Smooth muscle cell (in vitro differentiated cells): ENCODE results near the gene PERM1. TPM values are rescaled to one million over a fixed set of nuclear protein-coding genes. Genes with fewer than 3 reads are reported as not detected.

Source experiments
- DNase-seq: peaks from one replicate; lab custom pipeline; 2025; ENCODE audit not compliant: unreplicated experiment; lab: John Stamatoyannopoulos, UW
- H2AFZ ChIP-seq: fragments of 200-600 bp; sonication (generic); 2 replicates; pipeline ENCODE4 v1.6.0; 2016; ENCODE audit warnings: antibody characterized with exemption, low read depth, mild to moderate bottlenecking
- H3F3A ChIP-seq: fragments of 200-600 bp; sonication (generic); 2 replicates; pipeline ENCODE4 v1.6.0; 2017; ENCODE audit warnings: antibody characterized with exemption, low read depth
- H3K27ac ChIP-seq: fragments of 200-600 bp; sonication (generic); 2 replicates; pipeline ENCODE4 v1.5.1; 2016; ENCODE audit warnings: low read depth, mild to moderate bottlenecking
- H3K27me3 ChIP-seq: fragments of 200-600 bp; sonication (generic); 2 replicates; pipeline ENCODE4 v1.6.1; 2016; ENCODE audit warnings: low read depth, mild to moderate bottlenecking
- H3K36me3 ChIP-seq: fragments of 200-600 bp; sonication (generic); 2 replicates; pipeline ENCODE4 v1.5.1; 2016; ENCODE audit warnings: low read depth
- H3K4me1 ChIP-seq: fragments of 200-600 bp; sonication (generic); 2 replicates; pipeline ENCODE4 v1.5.1; 2016; ENCODE audit warnings: low read depth
- H3K4me2 ChIP-seq: fragments of 200-600 bp; sonication (generic); 2 replicates; pipeline ENCODE4 v1.6.0; 2016; ENCODE audit warnings: mild to moderate bottlenecking
- H3K4me3 ChIP-seq: fragments of 200-600 bp; sonication (generic); 2 replicates; pipeline ENCODE4 v1.5.1; 2016; ENCODE audit warnings: mild to moderate bottlenecking
- H3K79me2 ChIP-seq: fragments of 200-600 bp; sonication (generic); 2 replicates; pipeline ENCODE4 v1.6.0; 2016; ENCODE audit warnings: low read depth, mild to moderate bottlenecking
- H3K9ac ChIP-seq: fragments of 200-600 bp; sonication (generic); 2 replicates; pipeline ENCODE4 v1.6.0; 2016; ENCODE audit warnings: low read depth
- H3K9me3 ChIP-seq: fragments of 200-600 bp; sonication (generic); replicated peaks from 2 replicates; pipeline ENCODE4 v1.5.1; 2016; ENCODE audit warnings: low read depth
- H4K20me1 ChIP-seq: fragments of 200-600 bp; sonication (generic); 2 replicates; pipeline ENCODE4 v1.6.0; 2016; ENCODE audit warnings: low read depth
- WGBS: methylation state at CpG from one replicate; pipeline ENCODE4 v1.1.7; 2016; ENCODE audit warnings: low lambda C conversion rate; 5-methylcytosine and 5-hydroxymethylcytosine counted together
- polyA plus RNA-seq: library from polyadenylated mRNA; unstranded; fragments of >200 nt; fragmentation: Nextera tagmentation; extraction: Ambion mirVana; gene quantifications from 2 replicates; pipeline ENCODE4 v1.2.1, GENCODE V29; 2016
- total RNA-seq: library from RNA; depleted of rRNA; stranded (reverse); fragments of >200 nt; gene quantifications from 2 replicates; pipeline ENCODE4 v1.2.3, GENCODE V29; 2014
- TF ChIP-seq, protein P1 (sequence below): fragments of 200-600 bp; sonication (generic); IDR thresholded peaks from 2 replicates; pipeline ENCODE4 v1.5.1; 2017; ENCODE audit warnings: borderline replicate concordance, mild to moderate bottlenecking, antibody characterized with exemption; ENCODE audit not compliant: insufficient read depth, poor library complexity, severe bottlenecking

PERM1 gene
- total and polyA plus RNA-seq, 2 experiments from 2014 or later: 2.6 TPM; not detected in 1

- no peaks in the 10 kb centered on the region for H3K36me3 ChIP-seq
- no peaks in the 10 kb centered on the region for H3F3A ChIP-seq
- TF ChIP-seq, protein P1, sequence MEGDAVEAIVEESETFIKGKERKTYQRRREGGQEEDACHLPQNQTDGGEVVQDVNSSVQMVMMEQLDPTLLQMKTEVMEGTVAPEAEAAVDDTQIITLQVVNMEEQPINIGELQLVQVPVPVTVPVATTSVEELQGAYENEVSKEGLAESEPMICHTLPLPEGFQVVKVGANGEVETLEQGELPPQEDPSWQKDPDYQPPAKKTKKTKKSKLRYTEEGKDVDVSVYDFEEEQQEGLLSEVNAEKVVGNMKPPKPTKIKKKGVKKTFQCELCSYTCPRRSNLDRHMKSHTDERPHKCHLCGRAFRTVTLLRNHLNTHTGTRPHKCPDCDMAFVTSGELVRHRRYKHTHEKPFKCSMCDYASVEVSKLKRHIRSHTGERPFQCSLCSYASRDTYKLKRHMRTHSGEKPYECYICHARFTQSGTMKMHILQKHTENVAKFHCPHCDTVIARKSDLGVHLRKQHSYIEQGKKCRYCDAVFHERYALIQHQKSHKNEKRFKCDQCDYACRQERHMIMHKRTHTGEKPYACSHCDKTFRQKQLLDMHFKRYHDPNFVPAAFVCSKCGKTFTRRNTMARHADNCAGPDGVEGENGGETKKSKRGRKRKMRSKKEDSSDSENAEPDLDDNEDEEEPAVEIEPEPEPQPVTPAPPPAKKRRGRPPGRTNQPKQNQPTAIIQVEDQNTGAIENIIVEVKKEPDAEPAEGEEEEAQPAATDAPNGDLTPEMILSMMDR: no peak
- no peak for DNase-seq
- H3K27me3 ChIP-seq: no peaks in the 10 kb centered on the region
- H3K9ac ChIP-seq: no peak overlapping the region
- peaks cover 16% of the 10 kb centered on the region for H3K4me1 ChIP-seq
- peaks cover 28% of the 10 kb centered on the region for H4K20me1 ChIP-seq
- no peaks in the 10 kb centered on the region for H3K79me2 ChIP-seq
- H3K27ac ChIP-seq: no peak overlapping the region
- no peak overlapping the region for H2AFZ ChIP-seq
- 90% methylated on average over 22 of the region's 25 CpGs for WGBS
- no peak overlapping the region for H3K4me2 ChIP-seq
- H3K9me3 ChIP-seq: no peaks in the 10 kb centered on the region
- no peak overlapping the region for H3K4me3 ChIP-seq
Observed at GRCh38 chr1:932776-933602, 48.9 kb downstream of the PERM1 start.

DNA sequence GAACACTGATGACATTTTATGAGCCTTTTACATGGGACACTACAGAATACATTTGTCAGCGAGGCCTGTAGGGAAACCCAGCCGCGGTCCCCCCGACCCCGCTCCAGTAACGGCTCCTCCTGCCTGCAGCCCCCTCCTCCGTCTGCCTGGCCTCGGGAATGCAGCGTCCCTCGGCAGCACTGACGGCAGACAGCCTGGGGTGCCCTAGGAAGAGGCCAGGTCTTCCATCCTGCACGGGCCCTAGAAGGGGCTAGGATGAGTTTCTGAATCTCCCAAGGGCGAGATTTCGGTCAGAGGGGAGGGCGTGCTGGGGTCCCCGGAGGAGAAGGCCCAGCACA is 49.8 kb downstream of the PERM1 start:
- Histone ChIP-seq H3F3A (no peaks in the 10 kb centered on the region), H3K27me3 (no peaks in the 10 kb centered on the region), H3K4me1 (peaks cover 16% of the 10 kb centered on the region), H3K27ac (no peak overlapping the region), H3K9me3 (no peaks in the 10 kb centered on the region), H2AFZ (no peak overlapping the region), H4K20me1 (peaks cover 36% of the 10 kb centered on the region), H3K9ac (no peak overlapping the region), H3K4me2 (no peak overlapping the region), H3K79me2 (no peaks in the 10 kb centered on the region), H3K4me3 (no peak overlapping the region), H3K36me3 (no peaks in the 10 kb centered on the region)
- TF ChIP-seq, protein P1: no peak
- 80% methylated on average over 16 of the region's 16 CpGs for WGBS
- DNase-seq: no peak

DNA sequence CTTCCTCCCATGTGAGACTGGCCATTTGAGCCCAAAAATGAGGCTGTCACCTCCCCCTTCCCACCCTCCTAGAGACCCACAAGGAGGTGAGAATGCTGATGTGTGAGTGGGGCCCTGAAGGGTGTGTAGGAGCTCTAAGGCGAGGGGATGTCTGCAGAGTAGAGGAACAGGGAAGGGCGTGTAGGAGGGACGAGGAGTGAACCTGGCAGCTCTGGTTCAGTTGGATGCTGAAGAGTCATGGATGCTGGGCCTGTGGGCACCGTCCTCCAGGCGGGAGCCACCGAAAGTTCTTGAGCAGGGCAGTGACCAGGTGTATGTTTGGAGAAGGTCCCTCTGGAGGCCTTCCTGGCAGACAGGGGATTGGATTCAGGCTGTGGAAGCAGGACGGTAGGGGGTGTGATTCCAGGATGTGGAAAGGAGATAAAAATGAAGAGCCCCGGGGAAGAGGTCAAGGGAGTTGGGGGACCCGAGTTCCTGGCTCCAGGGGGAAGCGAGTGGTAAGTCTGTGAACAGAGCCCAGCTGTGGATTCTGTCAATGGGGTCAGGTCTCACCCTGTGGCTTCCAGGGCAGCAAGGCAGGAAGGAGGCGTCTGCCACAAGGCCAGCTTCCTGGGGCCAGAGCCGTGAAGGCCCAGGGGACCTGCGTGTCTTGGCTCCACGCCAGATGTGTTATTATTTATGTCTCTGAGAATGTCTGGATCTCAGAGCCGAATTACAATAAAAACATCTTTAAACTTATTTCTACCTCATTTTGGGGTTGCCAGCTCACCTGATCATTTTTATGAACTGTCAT is 50.3 kb downstream of the PERM1 start:
- no peak overlapping the region for H3K27ac ChIP-seq
- H3K4me1 ChIP-seq: peaks cover 16% of the 10 kb centered on the region
- no peak overlapping the region for H3K9ac ChIP-seq
- H3K79me2 ChIP-seq: no peaks in the 10 kb centered on the region
- no peak overlapping the region for H3K4me3 ChIP-seq
- no peak overlapping the region for H2AFZ ChIP-seq
- H3K27me3 ChIP-seq: no peaks in the 10 kb centered on the region
- 72% methylated on average over 15 of the region's 15 CpGs for WGBS
- H3K9me3 ChIP-seq: no peaks in the 10 kb centered on the region
- no peaks in the 10 kb centered on the region for H3F3A ChIP-seq
- TF ChIP-seq, protein P1: no peak
- H3K4me2 ChIP-seq: no peak overlapping the region
- peaks cover 42% of the 10 kb centered on the region for H4K20me1 ChIP-seq
- no peaks in the 10 kb centered on the region for H3K36me3 ChIP-seq
- DNase-seq: no peak
